Spleen (tissue), 7 donors: ENCODE data around the gene ATP11C.

ENCODE experiments used
- POLR2AphosphoS5 ChIP-seq, 3 donors: sonication (generic); formaldehyde crosslinking; IDR thresholded peaks; one replicate each; pipeline ENCODE4 v1.5.1; 2017; ENCODE audit warnings: antibody characterized with exemption in 3 of 3
- TF ChIP-seq, protein P1 (sequence below), 11 experiments: fragments of 200-600 bp in 7 of 11; fragments of 450-650 bp in 4 of 11; sonication (generic) in 4 of 11; IDR thresholded peaks in 8 of 11; conservative IDR thresholded peaks in 3 of 11; 1 replicate in 7 of 11; 2 replicates in 4 of 11; pipeline versions ENCODE4 v1.4.0 to v1.8.0; 2016 to 2021; ENCODE audit warnings: antibody characterized with exemption in 11 of 11, inconsistent platforms in 4 of 11, mild to moderate bottlenecking in 1 of 11
- donor health status: DM: no; HTN: no; CAD: no; lungs with moderate emphysema.
- donor health status: DM: no; HTN: no; CAD: no.
- donor health status: DM: no; HTN: no; CAD: no.

GRCh38 chrX:139820358-139820984, 112.4 kb downstream of the ATP11C start:
- TF ChIP-seq, protein P1, sequence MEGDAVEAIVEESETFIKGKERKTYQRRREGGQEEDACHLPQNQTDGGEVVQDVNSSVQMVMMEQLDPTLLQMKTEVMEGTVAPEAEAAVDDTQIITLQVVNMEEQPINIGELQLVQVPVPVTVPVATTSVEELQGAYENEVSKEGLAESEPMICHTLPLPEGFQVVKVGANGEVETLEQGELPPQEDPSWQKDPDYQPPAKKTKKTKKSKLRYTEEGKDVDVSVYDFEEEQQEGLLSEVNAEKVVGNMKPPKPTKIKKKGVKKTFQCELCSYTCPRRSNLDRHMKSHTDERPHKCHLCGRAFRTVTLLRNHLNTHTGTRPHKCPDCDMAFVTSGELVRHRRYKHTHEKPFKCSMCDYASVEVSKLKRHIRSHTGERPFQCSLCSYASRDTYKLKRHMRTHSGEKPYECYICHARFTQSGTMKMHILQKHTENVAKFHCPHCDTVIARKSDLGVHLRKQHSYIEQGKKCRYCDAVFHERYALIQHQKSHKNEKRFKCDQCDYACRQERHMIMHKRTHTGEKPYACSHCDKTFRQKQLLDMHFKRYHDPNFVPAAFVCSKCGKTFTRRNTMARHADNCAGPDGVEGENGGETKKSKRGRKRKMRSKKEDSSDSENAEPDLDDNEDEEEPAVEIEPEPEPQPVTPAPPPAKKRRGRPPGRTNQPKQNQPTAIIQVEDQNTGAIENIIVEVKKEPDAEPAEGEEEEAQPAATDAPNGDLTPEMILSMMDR (IDR thresholded peaks at IDR 0.05 in 8 of 11, conservative IDR thresholded peaks at IDR 0.05 in 3 of 11) = no peak
- no peak for TF ChIP-seq POLR2AphosphoS5 (IDR thresholded peaks at IDR 0.05)
